Islet precursor cell (in vitro differentiated cells): ENCODE measurements around the gene PIP5K1B.
"Not testable (repeated sequence)": the region's sequence is repeated elsewhere in the genome, so short reads cannot be mapped to it uniquely, and the experiment has no call there.

Experiments
- DNase-seq: peaks from one replicate; pipeline ENCODE4 v3.0.0-alpha.2; 2018

The PIP5K1B gene

DNA sequence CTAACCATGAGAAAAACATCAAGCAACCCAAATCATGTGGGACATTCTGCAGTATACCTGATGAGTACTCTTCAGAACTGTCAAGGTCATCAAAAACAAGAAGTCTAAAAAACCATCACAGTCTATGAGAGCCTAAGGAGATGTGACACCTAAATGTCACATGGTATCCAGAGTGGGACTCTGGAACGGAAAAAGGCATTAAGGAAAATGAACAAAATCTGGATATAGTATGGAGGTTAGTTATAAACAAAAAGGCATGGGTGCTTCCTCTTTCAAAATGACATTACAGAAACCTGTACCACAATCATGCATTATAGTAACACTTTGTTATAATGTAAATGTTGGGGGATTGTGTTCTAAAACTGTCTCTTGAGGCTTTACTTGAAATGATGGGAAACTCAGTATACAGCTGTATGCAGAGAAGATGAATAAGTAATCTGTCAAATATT is 261.5 kb downstream of the PIP5K1B start:
- no peak for DNase-seq

DNA sequence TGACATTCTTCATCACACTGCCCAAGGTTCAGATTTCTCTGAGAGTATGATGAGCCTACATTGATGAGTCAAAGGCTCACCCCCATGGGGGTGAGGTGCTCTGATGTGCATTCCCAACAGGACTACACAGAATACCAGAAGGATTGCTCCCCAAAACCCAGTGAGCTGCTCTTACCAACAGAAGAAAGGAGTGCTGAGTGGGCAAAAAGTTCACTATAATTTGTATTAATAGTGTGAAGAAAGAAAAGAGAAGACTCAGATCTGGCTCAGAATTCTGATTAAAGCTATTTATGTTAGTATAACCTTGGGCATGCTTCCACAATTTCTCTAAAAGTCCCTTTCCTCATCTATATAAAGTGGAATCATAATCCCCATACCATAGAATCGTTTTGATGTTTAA is 262.8 kb downstream of the PIP5K1B start:
- DNase-seq = no peak

DNA sequence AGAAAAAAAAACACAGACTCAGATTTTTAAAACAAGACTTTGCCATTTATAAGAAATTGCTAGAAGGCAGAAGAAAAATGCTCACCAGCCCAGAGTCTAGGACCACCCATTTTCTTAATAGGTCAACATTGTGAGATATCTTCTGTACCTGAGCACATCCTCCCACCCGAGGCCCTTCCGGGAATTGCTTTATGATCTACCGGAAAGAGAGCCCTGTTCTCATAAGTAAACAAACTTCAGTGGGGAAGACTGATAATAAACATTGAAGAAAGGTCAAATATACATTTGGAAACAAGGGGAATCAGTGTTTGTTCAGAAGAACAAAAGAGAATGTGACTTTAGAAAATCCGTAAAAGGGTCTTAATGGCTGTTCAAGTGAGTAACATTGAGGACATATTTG is 264.5 kb downstream of the PIP5K1B start:
- no peak for DNase-seq

DNA sequence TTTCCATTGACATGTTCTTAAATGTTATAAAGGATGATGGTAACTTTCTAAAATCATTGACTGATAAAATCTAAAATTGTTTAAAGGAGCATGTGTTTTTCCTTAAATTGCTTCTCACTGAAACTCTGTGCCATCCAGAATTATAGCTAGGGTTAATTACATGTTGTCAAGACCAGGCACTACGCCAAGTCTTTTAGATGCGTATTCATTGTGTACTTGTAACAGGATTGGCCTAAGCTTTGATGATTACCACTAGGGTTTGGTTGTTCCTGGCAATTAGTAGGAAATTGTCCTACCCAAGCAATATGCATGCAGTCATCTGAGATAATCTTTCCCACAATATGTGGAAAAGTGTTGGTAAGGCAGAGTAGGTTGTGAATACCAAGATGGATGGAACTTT is 265.1 kb downstream of the PIP5K1B start:
- no peak for DNase-seq

DNA sequence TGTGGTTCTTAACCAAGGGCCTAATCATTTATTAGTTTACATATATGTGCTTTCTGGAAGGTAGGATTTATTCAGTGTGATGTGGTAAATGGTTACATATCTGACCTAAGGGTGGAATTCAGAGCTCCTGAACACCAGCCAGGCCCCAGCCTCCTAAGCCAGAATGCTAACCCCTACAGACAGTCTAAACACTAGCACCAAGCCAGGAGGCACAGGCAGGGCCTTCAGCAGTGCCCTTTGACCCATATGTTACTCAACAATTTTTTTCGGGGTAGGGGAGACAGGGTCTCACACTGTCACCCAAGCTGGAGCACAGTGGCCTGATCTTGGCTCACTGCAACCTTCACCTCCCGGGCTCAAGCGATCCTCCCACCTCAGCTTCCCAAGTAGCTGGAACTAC is 268.6 kb downstream of the PIP5K1B start:
- DNase-seq = no peak

DNA sequence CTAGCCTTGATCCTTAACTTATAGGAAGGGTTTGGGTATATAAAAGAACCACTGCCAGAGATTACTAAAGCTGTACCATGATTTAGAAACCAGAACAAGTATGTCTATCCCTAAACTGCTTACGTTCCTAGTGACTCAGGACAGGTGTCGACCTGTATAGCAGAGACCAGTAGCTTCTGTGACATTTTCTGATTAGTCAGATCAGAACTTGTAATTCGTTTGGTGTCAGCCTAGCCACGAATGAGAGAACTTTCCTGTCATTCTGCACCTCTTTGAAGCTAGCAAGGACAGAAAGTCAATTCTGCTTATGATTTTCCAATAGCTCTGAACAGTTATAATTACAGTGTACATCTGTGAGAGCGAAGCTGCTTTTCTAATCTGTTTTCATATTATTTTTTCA is 269.4 kb downstream of the PIP5K1B start:
- DNase-seq = no peak

DNA sequence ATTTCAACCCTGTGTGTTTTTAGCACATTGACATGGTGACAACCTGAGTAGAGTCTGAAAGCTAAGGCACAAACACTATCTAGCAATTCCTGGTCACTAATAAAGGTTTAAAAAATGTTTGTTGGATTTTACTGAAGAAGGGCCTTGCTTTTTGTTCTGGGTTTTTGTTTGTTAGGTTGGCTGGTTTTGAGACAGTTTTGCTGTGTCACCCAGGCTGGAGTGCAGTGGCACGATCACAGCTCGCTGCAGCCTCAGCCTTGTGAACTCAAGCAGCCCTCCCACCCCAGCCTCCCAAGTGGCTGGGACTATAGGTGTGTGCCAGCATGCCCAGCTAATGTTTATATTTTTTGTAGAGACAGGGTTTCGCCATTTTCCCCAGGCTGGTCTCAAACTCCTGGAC is 269.9 kb downstream of the PIP5K1B start:
- no peak for DNase-seq

DNA sequence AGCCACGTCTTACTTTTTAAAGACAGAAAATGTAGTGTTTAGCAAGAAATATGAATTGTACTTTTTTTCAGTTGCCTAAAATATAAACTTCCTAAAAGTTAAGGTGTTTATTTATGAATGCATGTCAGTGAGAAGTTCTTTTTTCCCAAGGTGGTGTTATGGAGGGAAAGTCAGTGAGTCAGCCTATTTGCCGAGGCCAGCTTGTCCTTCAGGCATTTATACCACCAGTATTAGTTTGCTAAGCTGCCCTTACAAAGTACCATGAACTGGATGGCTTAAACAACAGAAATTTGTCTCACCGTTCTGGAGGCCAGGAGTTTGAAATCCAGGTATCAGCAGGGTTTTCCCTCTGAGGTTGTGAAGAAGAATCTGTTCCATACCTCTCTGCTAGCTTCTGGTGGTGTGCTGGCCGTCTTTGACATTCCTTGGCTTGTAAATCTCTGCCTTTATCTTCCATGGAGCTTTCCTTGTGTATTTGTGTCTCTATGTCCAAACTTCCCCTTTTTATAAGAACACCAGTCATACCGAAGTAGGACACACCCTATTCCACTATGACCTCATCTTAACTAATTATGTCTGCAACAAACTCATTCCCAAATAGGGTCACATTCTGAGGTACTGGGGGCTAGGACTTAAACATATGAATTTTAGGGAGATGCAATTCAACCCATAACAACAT is 270.5 kb downstream of the PIP5K1B start:
- no peak for DNase-seq

DNA sequence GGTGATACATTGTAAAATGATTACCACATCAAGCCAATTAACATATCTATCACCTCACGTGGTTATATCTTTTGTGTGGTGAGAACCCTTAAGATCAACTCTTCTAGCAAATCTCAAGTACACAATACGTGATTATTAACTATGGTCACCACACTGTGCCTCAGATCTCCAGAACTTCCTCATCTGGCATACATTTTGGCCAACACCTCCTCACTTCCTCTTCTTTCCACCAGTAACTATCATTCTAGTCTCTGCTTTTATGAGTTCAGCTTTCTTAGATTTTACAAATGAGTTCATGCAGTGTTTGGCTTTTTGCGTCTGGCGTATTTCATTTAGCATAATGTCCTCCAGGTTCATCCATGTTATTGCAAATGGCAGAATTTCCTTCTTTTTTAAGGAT is 273.0 kb downstream of the PIP5K1B start:
- DNase-seq = no peak

DNA sequence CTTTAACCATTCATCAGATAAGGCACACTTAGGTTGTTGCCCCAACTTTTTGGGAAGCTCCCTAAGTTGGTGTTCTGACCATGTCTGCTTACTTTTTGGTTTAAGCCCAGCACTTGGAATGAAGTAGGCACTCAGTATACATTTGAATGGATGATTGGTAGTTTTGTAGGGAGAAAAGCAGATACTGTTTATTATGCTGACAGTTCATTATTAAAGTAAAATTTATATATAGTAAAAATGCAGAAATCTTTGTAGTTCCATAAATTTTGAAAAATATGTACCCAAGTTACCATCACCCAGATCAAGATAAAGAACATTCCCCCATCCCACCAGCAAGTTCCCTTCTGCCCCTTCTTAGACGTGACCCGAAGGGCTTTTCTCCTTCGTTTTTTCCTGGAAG is 273.5 kb downstream of the PIP5K1B start:
- no peak for DNase-seq

DNA sequence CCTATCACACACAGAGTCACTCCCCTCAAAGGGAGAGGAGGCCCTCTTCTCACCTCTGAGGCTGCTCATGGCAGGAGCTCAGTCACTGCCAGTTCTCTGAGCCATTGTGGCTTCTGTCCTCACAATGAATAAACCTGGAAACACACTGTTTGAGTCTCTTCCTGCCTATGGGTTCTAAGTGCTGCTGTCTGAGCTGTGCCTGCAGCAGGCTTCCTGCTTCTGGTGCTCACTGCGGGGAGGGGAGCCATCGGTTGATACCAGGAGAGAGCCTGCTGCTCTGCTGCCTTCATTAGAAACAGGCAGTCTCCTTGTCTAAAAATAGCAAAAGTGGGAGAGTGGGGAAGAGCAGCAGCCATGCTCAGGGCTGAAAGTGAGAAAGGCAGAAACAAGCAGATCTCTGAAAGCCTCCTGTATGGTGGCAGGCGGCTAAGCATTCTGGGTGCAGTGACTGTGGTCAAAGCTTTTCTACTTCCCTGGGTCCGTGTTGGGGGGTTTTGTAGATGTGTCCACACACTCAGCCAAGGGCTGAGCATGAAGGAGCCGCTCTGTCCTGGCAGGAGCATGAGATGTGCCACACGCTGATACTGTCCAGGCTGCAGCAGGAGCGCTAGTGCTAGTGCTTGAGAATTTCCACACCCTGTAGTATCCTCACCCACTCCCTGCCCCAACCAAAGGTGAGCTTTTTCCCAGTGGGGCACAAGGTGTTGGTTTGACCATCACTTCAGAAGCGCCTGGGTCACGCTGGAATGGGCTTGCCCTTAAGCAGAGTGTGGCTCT is 274.7 kb downstream of the PIP5K1B start:
- peak; percentile 63 for DNase-seq

DNA sequence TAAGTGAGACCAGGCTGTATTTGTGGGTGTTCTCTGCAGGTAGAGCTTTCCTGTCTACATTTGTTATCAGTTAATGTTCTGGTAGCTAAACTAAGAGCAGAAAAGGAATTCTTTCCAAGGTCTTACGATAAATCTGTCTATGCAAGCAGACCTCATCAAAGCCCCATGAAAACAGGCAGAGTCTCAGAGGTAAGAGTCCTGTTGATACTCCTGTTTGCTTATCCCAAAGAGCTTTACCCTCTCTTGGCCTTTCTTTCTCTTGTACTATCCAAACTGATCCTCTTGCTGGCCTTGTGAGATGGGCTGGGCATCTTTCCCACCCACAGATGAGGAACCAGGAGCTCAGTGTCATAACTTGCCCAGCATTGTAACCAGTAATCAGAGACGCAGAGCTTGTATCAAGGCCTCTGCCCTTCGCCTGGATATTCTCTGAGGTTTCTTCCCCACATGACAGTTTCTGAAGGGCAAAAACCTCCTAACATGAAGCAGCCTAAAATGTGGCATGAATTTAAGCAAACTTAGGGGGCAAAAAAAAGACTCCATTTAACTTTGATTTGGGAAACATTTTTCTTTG is 275.4 kb downstream of the PIP5K1B start:
- DNase-seq = no peak

DNA sequence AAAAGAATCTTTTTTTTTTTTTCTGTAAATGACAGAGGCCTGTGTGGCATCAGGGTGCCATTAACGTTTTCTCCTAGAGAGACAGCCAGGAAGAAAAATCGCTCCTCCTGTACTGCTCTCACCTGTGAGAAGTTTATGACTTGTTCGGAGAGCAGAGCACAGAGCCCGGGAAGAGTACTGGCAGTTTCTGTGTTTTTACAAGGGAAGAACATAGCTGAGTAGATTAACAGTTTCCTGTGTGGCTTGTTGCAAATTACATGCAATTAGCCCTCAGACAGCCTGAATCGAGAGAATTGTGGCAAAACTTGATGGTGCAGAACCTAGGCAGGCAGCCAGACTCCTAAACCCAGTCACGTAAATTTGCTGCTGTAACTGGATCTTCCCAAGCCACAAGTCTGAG is 276.7 kb downstream of the PIP5K1B start:
- DNase-seq = peak; percentile 83

DNA sequence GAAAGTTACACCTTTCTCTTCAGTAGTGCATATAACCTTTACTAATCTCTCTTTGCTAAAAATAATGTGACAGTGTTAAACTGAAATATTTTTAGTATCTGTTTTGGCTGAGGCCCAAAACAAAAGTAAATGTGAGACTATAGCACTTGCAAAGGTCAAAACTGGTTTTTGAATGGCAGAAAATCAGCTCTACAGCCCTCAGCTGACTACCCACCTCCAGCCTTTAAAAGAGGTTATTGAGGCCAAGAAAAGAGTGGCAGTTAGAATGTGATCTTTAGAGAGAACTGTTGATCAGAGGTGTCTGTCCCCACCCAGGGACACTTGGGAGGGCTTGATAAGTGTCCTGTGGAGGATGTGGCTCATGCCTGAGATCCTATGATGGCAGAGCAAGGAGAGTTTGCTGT is 278.0 kb downstream of the PIP5K1B start:
- DNase-seq = no peak

DNA sequence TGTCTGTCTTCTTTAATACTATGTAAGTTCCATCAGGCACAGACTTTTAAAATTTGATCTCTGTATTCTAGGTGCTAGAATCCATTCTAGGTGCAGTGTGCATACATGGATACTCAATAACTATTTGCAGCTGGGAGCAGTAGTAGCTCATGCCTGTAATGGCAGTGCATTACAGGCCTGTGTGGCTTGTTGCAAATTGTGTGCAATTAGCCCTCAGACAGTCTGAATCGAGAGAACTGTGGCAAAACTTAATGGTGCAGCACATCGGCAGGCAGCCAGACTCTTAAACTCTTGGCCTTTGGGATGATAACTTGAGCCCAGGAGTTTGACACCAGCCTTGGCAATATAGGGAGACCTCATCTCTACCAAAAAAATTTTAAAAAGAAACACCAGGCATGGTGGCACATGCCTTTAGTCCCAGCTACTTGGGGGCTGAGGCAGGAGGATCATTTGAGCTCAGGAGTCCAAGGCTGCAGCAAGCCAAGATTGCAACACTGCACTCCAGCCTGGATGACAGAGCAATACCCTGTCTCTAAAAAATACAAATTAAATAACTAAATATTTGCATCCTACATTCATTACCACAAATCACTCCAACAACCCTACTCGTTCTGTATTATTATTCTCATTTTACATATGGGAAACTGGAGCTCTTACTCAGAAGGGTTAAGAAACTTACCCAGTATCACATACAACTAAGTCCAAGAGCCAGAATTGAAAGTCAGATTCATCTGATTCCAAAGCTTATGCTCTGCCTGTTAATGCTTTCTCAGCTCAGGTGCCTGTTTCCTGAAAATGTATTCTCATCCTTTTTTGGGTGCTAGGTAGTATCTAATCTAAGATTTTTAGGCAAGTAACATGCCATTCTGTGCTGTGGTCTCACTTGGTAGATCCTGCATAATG is 278.7 kb downstream of the PIP5K1B start:
- no peak for DNase-seq

DNA sequence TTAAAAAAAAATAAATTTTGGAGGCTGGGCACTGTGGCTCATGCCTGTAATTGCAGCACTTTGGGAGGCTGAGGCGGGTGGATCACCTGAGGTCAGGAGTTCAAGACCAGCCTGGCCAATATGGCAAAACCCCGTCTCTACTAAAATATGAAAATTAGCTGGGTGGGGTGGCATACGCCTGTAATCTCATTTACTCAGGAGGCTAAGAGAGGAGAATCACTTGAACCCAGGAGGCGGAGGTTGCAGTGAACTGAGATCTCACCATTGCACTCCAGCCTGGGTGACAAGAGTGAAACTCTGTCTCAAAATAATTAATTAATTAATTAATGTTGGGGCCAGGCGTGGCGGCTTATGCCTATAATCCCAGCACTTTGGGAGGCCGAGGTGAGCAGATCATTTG is 281.9 kb downstream of the PIP5K1B start:
- not testable (repeated sequence) for DNase-seq

DNA sequence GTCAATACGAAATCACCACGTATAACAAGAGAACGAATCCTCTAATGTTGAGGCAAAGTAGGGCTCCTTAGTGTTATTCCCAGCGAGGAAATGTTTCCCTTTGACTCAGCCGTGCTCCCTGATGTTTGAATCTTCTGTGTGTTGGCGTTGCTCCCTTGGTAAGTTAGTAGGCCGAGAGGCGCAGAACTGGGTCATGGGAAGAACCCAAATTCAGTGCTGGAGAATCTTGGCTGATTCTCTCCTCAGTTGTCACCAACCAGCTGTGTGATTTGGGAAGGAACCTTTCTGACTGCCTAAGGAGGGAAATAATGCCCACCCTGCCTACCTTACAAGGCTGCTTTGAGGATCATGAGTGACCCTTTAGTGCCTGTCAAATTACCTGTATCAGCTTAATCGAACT is 286.4 kb downstream of the PIP5K1B start:
- no peak for DNase-seq

DNA sequence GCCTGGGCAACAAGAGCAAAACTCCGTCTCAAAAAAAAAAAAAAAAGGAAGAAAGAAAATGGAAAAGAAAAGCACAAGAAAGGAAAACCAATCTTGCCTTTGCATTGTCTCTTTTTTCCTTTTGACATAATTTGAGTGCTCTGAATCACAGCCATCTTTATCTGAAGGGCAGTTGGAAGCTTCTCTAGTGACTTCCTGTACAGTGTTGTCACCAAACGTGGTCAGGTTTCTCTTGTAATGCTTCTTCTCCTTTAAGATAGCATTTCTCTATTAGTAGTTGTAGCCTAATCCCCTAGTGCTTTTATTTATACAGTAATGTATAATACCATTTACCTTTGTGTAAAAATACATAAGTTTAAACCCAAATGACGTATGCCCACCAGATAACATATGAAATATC is 290.7 kb downstream of the PIP5K1B start:
- DNase-seq = no peak

DNA sequence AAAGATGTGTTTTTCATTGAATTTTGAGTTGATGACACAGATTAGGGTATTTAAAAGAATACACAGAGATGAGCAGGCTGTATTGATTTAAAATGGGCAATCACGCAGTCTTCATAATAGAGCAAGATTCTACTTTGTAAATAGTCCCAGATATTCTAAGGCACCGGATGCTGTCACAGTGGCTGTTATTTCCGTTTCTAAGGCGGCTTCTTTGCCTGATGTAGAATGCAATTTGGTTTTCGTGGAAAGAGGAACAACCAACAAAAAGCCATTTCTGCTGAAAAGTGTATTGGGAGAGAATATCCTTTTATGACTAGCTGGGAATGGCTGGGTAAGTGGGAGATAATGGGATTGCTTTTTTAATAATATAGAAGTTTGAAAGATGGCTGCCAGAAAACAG is 291.4 kb downstream of the PIP5K1B start:
- DNase-seq = no peak

DNA sequence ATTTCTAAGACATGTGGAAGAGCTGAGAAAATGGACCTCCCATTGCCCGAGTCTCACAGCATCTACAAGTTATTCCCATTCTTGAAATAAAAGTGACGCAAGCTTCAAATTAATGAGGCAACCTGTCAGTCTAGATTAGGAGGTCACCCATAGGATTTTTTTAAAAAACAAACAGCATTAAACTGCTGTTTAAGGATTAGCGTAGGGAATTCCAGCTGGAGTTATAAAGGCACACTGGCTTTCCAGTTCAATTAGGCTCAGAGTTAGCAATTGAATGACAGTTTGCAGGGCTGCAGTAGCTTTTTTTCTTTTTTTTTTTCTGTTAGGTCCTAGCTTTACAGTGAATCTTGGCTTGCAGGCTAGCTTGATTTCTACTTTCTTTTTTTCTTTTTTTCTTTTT is 292.6 kb downstream of the PIP5K1B start:
- DNase-seq = peak; percentile 6

DNA sequence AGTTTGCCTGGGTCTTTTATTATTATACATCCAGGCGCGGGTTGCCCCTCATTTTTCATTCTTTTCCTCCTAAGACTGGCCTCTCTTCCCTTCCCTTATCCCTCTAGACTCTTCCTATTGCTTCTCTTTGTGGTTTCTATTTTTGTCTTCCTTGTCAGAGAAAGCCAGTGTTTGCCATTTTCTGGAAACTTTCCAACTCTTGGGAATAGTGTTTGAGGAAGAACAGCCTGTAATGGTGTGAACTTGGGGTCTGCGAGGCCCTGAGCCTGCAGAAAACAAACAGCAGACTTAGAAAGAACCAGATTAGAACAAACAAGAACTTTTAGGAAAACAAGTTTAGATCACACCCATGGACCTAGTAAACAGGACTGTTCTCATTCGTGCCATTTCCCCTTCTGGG is 293.3 kb downstream of the PIP5K1B start:
- peak; percentile 7 for DNase-seq

DNA sequence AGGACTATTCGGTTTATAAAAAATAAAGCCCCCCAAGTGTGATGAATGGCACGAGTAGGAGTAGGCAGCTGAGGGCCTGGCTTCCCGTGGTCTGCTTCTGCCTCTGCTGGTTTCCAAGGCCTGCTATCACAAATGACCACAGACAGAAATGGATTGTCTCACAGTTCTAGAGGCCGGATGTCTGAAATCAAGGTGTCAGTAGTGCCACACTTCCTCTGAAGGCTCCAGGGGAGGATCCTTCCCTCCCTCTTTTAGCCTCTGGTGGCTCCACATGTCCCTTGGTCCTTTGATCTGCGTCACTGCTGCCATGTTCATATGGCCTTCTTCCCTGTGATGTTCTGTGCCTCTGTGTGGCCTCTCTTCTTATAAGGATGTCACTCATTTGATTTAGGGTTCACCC is 293.8 kb downstream of the PIP5K1B start:
- peak; percentile 31 for DNase-seq

DNA sequence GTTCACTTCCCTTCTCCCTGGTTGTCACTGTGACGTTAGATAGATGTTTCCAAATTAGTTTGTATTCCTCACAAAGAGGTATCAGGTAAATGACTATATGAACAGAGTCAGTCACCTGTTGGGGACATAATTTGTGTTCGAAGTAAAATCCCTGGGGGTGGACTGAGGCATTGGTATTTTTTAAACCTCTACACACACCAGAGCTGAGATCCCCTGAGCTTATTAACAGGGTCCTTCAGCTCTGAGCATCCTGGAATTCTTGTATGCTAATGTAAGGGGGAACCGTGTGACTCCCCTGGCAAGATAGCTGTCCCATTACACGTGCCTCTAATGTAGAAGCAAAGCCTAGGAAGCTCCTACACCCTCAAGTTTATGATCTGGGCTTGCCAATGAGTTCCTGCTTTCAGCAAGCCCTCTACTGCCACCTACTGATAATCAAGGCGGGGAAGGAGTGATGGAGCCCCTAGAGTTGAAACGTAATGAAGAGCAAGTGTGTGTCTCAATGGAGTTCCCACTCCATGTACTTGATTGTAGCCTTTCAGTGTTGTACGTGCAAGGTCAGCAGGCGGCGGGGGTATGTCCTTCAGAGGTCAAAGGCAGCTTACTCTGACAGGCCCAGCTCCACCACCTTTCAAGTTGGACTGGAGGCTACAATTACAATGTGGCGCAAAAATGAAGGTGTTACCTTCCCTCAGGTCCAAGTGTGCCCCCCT is 294.5 kb downstream of the PIP5K1B start:
- DNase-seq = peak; percentile 83
